GM19043 (cell line): ENCODE data around the gene PLSCR4.
"Not testable (repeated sequence)": the region's sequence is repeated elsewhere in the genome, so short reads cannot be mapped to it uniquely, and the experiment has no call there.

Experiments
- ATAC-seq: cut with Tn5 transposase; IDR thresholded peaks from one replicate; pipeline ENCODE4 v1.9.1; 2021; ENCODE audit warnings: low read depth; ENCODE audit not compliant: unreplicated experiment

PLSCR4 gene

DNA sequence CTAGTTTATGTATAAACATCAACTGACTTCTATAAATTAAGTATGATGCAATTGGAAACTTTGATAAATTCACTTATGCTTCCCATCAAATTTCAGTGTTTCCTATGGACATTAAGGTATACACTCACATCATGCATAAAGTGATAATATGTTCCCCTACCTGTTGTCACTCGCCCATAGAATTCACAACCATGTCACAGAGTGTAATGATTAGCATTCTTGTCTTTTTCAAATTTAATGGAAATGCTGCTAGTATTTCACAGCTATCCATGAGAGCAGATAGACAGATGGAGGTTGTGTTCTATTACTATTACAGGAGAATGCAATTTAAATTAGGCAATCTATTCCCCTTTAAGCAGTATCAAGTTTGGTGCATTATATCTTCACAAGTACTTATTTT is 984 bp downstream of the PLSCR4 start:
- ATAC-seq: no peak

DNA sequence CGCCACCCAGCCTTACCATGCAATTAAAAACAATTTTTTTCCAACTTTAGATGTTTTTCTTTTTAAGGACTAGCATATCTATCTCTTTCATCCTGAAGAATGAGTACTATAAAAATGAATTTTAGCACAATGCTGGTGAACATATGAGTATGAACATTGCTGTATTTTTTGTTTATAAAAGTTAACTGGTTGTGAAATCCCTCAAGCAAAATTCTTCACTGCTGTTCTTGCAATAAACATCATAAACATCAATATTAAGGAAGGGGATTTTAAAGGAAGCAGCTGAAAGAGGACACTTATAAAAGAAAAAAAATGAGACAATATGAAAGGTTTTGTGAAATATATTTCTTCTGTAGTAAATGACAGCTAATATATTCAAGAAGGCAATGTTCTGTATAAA is 3.0 kb downstream of the PLSCR4 start:
- no peak for ATAC-seq

DNA sequence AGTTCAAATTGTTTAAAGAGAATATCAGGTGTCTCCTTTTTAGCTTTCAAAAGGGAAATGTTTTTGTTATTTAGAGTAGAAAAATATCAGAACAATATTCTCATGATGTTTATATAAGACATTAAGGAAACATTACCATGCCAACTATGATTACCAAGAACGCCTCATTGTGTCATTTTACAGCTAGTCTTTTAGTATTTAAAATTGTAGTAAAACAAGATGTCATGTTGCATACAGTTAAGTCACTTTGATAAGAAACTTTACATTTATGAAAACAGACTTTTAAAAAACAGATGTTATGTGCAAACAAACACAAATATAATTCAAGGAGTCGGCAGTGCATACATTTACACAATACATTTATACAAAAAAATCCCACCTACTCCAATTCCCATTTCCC is 4.4 kb downstream of the PLSCR4 start:
- no peak for ATAC-seq

DNA sequence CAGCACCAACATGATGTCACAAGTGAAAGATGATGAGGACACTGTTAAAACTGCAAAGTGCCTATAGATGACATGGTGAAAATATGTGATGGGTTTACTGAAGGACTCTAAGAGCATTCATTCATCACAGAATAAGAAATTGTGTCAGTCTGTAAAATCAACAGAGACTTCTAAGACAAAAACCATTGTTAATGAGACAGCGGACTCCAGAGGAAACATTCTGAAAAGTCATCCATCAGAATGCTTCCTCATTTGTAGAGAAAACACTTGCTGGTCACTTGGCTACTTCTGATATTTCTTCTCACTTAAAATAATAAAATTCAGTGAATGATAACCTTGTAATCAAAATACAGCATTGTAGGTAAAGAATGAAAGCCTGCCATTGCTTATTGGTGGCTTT is 7.3 kb downstream of the PLSCR4 start:
- ATAC-seq: no peak

DNA sequence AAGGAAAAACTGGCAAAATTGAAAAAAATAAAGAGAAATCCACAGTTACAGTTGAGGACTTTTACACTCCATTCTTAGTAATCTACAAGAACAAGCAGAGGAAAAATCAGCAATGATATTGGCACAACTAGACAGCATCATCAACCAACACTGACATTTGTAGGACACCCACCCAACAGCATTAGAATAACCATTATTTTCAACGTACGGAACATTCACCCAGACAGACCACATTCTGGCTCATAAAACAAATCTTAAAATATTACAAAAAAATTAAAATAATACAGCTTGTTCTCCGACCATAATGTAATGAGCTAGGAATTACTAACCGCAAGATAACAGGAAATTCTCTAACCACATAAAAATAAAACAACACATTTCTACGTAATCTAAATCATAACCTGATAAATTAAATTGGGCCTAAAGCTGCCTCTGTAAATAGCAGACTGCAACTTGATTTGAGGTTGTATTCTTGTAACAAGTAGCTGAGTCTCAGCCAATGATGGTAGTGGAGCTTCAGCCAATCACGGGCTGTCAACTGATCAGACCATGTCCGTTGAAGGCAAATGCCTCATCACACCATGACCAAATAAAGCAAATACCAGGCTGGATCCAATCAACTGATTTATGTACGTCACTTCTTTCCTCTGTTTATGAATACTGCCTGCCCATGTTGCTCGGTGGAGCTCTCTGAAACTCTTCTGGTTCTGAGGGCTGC is 9.2 kb downstream of the PLSCR4 start:
- no peak for ATAC-seq

DNA sequence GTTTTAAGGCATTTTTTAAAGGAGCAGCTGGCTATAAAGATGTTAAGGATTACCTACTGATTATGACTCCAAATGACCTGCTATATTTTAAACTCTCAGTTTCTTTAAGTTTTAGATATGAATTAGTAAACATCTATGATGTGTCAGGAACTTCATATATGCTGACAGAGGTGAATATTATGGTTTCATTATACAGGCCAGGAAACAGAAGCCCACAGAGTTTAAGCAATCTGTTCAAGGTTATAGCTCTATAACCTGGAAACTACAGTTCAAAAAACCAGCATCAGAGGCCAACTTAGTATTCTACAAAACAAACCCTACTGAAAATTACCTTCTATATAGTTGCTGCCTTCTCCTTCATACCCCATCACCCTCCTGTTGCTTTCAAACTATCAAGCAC is 17.4 kb downstream of the PLSCR4 start:
- no peak for ATAC-seq

DNA sequence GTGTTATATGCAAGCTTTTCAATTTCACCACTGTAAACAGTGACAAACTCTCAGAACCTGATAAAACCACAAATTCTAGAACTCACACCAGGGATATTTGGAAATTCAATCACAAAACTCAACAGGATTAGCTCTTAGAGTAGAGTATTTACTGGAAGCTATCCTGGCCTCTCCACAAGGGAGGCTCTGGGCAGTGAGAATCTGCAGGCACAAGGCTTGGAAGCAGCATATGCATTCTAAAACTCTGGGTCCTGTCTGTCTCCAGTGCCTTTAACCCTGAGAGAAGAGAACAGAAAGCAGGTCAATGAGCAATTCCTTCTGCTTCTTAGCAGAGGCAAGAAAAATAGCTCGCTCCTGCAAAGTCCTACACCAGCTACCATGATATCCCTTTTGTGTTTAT is 23.4 kb downstream of the PLSCR4 start:
- no peak for ATAC-seq

DNA sequence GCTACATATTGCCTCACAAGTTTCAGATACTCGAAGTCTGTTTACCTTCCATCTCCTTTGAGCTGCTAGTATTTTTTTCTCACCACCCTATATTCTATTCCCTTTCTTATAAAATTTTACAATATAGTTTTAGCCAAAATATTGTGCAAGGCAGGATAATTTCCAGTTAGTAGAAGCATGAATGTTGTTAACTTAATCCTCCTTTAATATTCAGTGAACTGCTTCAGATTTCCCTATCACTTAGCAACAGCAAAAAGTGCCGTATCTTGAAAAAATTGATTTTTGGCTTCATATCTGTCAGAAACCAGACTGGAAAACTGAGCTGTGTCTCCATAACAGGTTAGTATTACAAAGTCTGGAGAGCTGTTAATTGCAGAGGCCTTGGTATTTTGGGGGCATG is 24.0 kb downstream of the PLSCR4 start:
- ATAC-seq: no peak

DNA sequence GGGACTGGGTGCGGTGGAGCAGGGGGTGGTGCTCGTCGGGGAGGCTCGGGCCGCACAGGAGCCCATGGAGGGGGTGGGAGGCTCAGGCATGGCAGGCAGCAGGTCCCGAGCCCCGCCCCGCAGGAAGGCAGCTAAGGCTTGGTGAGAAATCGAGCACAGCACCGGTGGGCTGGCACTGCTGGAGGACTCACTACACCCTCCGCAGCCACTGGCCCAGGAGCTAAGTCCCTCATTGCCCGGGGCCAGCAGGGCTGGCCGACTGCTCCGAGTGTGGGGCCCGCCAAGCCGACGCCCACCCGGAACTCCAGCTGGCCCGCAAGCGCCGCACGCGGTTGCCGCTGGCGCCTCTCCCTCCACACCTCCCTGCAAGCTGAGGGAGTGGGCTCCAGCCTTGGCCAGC is 25.4 kb downstream of the PLSCR4 start:
- ATAC-seq: not testable (repeated sequence)

DNA sequence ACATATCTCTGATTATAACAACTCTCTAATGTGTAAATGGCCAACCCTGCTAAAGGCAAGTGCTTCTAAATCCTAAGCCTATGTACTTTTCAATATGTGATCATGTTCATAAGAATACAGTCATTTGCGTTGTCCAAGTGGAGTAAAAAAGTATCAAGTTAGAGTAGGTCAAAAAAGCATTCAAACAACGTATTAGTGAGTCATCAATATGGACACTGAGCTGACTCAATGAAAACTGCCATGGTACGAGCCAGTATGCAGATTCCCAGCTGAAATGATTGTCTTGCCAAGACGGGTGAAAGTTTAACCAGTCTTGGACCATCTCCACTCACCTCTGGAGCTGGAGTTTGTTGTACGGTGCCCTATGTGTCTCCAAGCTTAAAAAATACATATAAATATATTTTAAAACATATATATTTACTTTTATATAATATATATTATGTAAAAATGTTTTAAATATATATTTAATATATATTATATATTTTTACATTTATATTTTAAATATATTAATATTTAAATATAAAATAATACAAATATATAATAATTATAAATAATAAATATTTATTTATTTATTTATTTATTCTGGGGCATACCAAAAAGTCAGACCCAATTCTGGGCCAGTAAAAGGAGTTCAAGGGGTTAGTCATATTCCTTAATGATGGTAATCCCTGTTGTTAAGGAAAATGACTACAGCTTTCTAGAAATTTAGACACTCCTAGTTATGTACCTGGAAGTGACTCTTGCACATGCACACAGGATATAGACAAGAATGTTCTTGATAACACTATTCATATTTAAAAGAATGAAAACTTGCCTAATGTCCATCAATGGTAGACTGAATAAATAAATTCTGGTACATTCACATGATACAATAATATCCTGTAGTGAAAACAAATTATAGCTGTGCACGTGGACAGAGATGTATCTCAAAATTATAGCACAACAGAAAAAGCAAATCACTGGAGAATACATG is 27.2 kb downstream of the PLSCR4 start:
- ATAC-seq: no peak

DNA sequence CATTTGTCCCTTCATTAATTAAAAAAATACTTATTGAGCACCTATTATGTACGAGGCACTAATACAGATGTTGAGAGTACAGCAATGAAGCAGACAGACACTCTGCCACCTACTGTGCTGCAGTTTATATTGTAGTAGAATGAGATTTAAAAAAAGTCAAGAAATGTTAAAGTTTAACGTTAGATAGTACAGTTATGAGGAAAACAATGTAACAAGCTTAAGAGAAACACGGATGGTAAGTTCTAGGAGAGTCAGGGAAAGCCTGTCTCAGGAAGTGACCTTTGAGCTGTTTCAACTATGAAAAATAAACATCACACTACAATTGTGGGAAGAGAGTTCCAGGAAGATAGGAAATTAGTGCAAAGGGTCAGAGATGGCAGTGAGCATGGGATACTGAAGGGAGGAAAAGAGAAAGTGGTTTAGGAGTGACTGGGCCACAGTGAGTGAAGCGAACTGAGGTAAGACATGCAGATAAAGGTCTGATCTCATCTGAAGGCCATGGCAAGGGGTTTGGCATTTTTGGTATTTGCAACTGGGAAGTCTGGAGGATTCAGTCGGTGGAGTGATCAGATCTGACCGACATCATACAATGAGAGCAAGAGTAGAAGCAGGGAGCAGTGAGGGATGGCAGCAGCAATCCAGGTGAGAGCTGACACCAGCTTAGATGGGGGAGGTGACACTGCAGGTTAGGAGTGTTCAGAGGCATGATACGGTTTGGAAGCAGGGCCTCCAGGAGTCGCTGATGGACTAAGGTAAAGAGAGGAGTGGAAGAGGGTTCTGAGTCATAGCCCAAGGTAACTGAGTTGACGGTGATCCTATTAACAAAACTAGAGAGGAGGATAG is 28.5 kb downstream of the PLSCR4 start:
- no peak for ATAC-seq

DNA sequence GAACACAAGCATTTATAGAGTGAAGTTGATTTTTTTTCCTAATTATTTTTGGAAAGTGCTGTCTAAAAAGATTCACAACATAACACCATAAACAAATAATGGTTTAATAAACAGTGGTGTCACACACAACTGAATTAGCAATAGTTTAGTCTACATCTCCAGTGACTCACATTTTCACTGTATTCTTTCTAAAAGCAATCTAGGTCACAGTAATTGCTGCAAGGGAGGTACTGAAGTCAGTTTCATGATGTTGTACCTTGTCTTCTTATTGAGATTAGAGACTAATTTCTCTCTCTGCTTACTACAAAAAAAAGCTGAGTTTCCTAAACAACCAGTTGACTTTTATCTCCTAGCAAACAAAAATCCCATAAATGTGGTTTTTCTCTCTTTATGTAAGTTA is 29.6 kb downstream of the PLSCR4 start:
- no peak for ATAC-seq

DNA sequence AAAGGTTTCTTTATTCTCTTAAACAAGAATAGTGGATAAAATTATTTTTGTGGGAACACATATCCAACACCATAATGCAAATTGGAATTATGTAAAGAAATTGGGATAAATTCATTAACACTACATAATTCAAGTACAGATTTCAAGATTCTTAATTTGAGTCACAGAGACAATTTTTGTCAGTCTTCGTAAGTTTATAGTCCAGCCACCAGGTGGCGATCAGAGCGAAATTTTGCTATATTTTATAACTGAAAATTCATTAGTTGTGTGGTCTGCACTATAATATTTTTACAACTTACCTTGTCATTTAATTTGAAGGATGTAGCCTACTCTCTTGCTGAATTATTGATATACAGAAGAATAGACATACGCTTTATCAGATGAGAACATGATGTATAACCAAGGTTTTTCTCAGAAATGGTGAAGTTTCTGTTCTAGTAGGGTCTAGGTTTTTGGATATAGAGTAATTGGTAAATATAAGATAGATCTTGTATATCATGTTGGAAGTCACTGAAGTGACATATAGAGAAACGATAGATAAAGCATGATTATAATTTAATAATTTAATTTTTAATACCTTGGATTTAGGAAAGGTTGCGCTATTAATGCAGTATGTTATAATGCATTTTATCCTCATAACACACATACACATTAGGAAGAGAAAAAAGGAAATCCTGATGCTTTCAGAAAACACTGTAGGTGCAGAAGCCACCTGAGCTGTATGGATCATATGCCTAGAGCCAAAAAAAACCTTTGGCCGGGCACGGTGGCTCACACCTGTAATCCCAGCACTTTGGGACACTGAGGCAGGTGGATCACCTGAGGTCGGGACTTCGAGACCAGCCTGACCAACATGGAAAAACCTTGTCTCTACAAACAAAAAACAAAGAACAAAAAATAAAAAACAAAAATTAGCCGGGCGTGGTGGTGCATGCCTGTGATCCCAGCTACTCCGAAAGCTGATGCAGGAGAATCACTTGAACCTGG is 31.7 kb downstream of the PLSCR4 start:
- ATAC-seq: no peak

DNA sequence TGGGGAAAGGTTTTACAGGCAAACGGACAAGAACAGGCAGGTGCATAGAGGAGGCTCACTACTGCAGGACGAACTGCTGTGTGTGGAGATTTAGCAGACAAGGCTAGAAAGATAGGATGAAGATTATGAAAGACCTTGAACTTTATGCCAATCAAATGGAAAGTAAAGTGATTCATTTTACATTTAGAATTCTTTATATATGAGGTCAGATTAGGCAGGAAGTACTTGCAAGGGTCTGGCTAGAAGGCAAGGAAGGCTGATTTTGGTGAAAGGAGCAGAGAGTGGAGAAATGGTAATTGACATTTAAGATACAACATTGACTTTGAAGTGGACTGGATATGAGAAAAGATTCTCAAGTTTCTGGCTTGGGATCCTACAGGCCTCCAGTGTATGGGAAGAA is 33.6 kb downstream of the PLSCR4 start:
- ATAC-seq: no peak

DNA sequence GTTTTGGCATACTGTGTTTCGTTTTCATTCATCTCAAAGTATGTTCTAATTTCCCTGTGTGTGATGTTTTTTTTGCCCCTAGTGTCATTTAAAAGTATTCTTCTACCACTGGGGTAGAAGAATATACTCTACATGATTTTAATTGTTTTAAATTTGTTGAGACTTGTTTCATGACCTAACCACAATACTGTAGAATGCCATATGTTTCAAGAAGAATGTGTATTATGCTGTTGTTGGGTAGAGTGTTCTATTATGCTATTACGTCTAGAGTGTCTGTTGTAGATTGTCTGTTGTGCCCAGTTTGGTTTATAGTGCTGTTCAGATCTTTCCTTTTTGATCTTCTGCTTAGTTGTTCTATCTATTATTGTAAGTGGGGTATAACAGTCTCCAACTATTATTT is 36.4 kb downstream of the PLSCR4 start:
- ATAC-seq: no peak

DNA sequence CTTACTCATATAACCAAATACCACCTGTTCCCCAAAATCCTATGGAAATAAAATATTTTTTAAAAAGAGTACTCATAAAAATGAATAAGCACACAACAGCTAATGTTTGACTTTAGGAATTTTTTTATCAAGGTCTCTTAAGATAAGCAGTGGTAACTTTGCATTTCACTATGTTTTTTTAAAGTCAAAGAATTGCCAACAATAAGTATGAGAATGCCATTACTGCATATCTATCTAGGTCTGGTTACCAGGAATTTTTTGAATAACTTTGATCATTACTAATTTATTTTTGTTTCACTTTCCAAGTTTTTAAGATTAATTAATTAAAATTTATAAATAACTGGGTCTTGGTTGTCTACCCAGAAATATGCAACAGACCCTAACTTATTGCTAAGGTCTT is 41.5 kb downstream of the PLSCR4 start:
- ATAC-seq: no peak

DNA sequence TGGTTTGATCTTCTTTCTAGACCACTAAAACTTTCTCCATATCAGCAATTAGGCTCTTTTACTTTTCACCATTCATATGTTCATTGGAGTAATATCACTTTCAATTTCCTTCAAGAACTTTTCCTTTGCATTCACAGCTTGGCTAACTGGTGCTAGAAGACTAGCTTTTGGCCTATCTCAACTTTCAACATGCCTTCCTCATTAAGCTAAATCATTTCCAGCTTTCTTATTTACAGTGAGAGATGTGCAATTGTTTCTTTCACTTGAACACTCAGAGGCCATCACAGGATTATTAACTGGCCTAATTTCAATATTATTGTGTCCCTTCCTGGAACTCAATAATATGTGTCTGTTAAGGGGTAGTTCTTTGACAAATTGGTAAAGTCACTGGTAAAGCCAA is 47.1 kb downstream of the PLSCR4 start:
- no peak for ATAC-seq

DNA sequence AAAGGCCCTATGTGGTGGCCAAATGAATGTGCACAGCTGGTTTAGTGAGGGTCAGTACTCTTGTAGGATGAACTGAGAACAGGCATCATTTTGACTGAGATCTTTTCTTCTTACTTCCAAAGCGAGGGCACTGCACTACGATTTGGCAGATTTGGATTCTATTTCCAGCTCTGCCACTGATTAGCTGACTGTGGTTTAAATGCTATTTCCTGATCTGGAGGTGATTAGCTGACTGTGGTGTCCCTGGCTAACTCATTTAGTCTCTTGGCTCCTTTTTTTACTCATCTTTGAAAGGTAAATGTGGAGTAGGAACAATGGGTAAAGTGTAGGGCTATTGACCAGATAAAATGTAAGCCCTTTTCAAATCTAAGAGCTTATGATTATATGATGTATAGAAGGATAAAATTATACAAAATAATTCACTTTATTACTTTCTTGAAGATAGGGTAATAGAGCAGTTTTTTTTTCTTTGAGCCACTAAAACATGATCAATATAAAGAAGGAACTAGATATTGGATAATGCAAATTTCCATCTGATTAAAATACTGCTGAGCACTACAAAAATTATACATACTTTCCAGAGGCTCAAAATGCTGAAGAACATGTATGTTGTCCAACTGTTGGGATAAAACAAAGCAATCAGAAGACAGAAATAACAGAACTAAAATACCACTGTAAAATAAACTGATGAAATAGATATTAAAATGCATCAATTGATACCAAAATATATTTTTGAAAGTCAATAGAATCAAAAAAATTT is 50.3 kb downstream of the PLSCR4 start:
- ATAC-seq: no peak

DNA sequence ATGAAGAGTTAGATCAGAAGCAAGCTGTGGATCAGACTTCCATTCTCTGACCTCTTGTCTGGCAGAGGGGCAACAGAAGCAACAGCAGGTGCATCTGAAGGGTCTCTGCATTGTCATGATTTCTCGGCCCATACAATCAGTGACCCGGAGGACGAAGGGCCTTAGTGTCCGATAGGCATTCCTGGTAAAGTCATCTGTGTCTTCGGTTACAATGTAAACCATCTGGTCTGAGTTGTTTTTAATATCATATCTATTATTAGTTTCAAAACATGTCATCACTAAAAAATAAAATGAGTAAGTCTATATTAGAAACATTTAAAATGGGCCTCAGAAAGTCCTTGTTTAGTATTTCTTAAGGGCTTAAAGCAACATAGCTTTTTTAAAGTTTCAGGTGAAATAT is 51.1 kb downstream of the PLSCR4 start:
- ATAC-seq: no peak
